Muscle of back (tissue), 11 donors: ENCODE measurements around the gene POLR2J. TPM values are rescaled to one million over a fixed set of nuclear protein-coding genes. Genes with fewer than 3 reads are reported as not detected.
"Not testable (repeated sequence)": the region's sequence is repeated elsewhere in the genome, so short reads cannot be mapped to it uniquely, and the experiment has no call there.

ENCODE experiments used
- DNase-seq, 3 donors: peaks; one replicate each; pipeline versions ENCODE4 v3.0.0 to v3.0.0-alpha.2; 2013
- polyA plus RNA-seq, 10 donors: library from polyadenylated mRNA; unstranded; fragments of 120-200 nt; gene quantifications; one replicate each; pipeline ENCODE4 v1.2.1, GENCODE V29; 2013; ENCODE audit not compliant: insufficient read length in 10 of 10

POLR2J gene
- polyA plus RNA-seq, 10 donors: 22.1 to 36.5 (median 27.2) TPM

DNA sequence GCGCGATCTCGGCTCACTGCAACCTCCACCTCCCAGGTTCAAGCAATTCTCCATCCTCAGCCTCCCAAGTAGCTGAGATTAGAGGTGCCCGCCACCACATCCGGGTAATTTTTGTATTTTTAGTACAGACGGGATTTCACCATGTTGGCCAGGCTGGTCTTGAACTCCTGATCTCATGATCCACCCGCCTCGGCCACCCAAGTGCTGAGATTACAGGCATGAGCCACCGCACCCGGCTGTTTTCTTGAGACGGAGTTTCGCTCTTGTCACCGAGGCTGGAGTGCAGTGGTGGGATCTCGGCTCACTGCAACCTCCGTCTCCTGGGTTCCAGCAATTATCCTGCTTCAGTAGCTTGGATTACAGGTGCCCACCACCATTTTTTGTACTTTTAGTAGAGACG is 19.6 kb upstream of the POLR2J start:
- not testable (repeated sequence) for DNase-seq

DNA sequence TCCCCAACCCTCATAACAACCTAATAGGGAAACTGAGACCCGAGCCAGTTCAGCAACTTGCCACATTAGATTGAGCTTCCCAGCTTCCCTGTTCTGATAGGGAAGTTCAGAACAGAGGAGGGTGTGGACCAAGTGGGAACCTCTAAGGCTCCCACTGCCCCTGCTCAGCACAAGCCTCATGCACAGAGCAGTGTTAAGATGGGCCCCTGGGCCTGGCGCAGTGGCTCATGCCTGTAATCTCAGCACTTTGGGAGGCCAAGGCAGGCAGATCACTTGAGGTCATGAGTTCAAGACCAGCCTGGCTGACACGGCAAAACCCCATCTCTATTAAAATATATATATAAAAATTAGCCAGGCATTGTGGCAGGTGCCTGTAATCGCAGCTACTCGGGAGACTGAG is 18.6 kb upstream of the POLR2J start:
- DNase-seq: not testable (repeated sequence)

DNA sequence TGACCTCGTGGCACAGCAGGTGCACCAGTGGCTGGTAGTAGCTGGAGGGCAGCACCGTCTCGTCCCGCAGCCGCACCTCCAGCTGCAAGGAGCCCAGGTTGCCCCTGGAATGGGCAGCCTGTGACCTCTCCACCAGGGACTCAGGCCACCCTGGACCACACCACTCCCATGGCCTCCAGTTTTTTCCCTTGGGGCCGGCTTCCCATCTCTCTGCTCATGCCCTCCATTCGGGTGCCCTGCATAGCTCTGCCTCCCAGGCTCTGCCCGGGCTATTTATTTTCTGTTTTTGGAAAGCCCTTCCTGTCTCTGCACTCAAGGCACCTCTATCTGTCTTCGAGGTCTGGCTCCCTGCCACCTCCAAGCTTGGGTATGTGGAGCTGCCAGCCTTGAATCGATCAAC is 18.1 kb upstream of the POLR2J start:
- DNase-seq: not testable (repeated sequence)

DNA sequence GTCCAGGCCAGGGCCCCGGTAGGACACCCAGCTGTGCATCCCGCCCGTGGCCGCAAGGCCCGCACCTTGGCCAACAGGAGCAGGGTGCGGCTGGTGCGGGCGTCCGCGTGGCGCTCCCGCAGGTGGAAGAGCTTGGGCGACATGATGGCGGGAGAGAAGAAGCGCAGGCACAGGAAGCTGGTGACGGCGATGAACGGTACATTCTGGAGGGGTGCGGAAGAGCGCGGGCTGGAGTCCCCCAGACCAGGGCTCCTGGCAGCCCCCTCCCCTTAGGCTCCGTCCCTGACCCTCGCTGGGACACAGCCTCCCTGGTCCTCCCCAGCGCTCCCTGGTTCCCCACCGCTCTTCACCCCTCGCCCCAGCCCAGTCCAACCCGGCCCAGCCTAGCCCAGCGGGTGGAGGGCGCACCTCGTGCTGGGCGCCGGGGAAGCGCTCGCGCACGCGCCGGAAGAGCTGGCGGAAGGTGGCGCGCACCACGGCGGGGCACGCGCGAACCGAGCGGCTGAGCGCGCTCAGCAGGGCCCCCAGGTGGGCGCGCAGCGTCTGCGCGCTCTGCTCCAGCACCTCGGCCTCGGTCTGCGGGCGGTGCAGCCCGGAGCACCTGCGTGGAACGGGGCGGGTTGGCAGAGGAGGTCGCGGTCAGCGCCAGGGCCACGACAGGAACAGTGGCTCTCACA is 15.9 kb upstream of the POLR2J start:
- DNase-seq: not testable (repeated sequence)

DNA sequence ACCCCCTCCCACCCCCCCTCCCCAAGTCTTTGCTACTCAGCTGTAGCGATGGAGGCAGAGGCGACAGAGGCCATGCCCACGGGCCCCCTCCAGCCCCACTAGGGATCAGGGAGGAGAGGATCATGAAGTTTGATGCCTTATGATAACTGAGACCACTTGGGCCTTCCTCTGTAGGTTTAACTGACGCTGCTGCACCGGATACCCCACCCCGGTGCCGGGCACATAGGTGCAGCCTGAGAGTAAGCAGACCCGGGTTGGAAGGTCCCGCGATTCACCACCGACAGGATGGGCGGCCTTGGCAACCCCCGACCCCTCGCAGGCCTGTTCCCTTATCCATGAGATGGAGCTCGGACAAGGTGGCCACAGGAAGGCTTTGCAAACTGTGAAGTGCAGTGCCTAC is 15.3 kb upstream of the POLR2J start:
- DNase-seq: not testable (repeated sequence)

DNA sequence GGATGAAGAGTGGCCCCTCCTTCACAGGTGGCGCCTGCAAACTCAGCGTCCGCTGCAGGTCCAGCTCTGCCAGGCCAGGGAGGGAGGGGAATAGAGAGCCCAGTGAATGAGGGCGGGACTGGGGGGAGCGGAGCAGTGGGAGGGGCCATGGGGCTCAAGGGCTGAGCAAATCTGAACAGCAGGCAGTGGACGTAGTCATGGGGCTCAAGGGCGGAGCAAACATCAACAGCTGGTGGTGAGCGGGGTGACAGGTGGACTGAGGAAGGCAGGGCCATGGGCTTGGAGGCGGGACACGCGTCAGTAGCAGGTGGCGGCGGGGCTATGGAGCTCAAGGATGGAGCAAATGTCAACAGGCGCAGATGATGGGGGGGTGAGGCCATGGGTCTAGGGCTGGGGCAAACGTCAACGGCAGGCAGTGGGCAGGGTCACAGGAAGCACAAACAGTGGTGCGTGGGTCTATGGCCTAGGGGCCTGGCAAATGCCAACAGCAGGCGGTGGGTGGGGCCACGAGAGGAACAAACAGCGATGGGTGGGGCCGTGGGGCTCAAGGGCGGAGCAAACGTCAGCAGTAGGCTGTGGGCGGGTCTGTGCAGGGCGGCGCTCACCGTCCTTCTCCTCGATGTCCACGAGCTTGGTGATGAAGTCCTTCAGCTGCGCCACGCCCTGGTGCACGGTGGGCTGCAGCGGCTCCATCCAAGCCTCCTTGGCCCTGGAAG is 14.7 kb upstream of the POLR2J start:
- not testable (repeated sequence) for DNase-seq

DNA sequence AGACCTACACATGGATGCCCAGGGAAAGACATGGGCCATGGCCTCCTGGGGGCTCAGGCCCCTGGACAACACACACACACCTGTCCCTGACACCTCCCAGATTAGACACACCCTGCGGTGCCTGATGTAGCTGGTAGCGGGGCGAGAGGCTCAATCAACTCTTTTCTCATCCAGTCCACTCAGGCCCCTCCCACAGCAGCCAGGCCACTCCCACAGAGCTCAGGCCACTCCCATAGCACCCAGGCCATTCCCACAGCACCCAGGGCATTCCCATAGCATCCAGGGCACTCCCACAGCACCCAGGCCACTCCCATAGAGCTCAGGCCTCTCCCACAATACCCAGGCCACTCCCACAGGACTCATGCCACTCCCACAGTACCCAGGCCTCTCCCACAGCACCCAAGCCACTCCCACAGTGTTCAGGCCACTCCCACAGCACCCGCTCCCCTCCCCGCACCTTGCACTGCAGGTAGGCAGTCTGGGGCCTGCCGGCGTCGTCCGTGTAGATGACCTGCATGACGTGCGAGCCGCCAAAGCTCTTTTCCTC is 11.9 kb upstream of the POLR2J start:
- DNase-seq: not testable (repeated sequence)

DNA sequence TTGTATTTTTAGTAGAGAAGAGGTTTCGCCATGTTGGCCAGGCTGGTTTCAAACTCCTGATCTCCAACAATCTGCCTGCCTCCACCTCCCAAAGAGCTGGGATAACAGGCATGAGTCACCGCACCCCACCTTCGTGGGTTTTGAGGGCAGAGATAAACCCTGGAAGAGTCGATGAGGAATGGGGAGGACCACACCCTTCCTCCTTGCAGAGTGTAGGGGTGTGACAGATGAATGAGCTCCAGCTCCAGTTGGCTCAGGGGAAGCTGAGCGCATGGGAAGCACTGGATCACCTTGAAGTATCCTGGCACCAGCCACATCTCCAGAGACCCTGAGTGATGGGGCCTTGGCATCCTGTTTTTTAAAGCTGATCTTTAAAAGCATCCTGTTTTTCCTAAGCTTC is 5.6 kb upstream of the POLR2J start:
- not testable (repeated sequence) for DNase-seq

DNA sequence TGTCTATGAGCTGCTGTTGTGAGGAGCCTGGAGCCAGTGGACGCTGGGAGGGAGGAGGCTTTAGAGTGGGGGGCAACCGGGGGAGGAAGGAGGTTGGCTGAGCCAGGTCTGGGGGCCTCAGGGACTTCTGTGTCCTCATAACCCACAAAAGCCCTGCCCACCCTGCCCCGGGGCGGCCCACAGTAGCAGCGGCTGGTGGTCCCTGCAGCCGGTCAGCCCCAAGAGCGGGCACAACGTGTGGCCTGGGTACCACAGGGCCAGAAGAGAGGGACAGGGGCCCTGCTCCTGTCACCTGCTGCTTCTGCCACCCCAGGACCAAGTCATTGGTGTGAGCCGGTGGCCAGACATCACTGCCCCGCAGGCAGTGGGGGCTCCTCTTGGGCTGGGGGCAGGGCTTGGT is 3.2 kb upstream of the POLR2J start:
- DNase-seq: not testable (repeated sequence)

DNA sequence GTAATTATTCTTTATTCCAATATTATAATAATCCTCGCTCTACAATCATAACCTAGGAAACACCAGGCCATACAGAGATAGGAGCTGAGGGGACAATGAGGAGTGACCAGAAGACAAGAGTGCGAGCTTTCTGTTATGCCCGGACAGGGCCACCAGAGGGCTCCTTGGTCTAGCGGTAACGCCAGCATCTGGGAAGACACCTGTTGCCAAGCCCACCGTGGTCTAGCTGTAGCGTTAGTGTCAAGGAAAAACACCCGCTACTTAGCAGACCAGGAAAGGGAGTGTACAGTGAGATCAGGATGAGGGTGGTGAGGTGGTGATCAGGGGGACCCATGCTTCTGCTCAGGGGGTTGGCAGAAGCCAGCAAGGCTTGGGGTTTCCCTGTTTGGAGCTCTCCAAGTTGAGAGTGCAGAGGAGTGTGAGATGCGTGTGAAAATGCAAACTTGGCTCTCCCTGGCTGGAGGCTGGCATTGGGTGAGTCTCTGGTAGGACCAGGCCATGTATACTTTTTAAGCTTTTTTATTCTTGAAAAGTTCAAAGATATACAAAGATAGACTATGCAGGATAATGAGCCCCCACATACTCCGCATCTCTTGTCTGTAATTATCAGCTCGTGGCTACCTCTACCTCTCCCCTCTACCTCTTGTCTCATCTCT is 1.4 kb upstream of the POLR2J start:
- not testable (repeated sequence) for DNase-seq

DNA sequence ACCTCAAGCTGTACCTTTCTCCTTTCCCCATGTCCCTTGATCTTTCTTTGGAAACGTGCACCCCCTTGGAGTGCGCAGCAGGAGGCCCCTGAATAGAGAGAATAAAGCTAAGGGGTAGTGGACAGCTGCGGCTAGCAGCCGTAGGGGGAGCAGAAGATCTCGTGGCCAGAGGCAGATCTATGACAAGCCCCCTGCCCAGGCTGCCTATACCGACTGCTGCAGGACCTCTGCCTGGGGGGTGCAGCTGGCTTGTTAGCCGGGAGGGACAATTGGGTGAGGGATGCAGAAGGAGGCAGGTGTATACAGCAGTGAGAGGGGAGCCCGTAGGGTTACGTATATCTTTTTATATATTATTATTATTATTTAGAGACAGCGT is 475 bp upstream of the POLR2J start:
- DNase-seq: not testable (repeated sequence)

DNA sequence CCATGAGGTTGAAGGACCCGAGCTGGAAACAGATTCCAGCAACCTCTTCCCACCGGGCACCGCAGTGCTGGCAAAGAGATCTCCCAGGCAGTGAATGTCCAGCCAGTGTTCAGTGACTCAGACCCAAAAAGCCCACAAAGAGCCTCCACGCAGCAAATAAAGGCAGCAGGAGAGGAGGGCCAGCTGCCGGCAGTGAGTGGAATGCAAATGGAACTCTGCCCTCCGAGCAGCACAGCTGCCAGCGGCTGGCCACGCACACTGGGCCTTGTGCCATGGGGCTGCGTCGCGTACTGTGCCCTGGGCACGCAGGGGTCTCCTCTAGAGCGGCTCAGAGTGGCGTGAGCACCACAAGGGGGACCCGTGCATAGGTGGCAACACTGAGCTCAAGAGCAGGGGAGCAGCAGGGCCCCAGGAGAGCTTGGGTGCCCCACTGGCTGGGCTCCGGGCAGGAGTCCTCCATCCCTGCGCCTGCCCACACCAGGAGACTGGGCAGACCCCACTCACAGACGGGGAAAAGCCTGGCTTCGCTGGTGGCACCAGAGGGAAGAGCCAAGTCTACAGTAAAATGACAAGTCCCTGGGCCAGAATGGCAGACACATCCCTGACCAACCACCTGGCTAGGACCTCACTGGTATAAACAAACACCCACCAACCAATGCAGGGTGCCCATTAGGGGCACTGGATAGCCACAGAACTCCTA is 3.8 kb downstream of the POLR2J start:
- not testable (repeated sequence) for DNase-seq

DNA sequence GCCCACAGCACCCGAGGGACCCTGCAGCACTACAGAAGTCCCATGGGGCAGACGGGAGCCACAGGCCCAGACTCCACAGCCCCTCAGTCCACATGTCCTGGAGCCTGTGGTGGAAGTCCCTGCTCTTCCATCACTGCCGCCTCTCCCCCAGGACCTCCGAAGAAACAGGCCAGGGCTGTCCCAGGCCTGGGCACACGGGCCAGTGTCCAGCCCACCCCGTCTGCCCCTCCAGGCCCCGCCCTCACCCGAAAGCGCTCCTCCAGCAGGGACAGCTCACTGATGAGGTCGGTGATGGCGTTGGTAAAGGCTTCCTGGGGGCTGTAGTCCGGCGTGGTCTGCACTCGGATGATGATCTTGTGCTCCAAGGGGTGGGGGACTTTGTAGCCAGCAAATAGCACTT is 4.6 kb downstream of the POLR2J start:
- not testable (repeated sequence) for DNase-seq

DNA sequence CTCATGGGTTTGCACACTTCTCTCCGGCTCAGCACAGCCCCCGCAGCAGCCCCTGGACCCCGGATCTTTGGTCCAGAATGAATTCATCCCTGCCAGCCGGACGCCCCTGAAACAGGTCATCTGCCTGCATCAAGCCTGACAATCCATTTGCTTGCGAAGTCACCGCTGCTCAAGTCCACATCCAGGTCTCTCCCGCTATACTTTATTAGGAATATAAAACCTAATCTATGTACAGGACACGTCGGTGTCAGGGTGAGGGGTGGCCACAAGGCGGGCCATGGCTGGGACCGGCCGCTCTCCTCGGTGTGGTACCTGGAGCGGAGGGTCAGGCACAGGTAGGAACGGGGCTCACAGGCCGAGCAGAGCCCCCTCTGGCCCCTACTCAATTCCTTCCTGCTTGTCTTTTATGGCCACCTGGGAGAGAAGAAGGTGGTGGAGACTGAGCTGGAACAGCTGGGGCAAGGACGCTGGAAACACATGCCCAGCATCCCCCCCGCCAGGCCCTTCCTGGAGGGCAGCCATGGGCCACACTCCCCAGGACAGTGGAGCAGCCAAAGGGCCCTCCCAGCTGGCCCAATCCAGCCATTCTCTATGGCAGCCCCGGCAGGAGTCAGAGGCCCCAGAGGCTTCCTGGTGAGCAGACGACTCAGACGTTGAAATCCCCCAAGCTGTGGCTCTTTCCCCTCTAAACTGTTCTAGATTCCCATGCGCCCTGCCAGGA is 5.3 kb downstream of the POLR2J start:
- no peak for DNase-seq

DNA sequence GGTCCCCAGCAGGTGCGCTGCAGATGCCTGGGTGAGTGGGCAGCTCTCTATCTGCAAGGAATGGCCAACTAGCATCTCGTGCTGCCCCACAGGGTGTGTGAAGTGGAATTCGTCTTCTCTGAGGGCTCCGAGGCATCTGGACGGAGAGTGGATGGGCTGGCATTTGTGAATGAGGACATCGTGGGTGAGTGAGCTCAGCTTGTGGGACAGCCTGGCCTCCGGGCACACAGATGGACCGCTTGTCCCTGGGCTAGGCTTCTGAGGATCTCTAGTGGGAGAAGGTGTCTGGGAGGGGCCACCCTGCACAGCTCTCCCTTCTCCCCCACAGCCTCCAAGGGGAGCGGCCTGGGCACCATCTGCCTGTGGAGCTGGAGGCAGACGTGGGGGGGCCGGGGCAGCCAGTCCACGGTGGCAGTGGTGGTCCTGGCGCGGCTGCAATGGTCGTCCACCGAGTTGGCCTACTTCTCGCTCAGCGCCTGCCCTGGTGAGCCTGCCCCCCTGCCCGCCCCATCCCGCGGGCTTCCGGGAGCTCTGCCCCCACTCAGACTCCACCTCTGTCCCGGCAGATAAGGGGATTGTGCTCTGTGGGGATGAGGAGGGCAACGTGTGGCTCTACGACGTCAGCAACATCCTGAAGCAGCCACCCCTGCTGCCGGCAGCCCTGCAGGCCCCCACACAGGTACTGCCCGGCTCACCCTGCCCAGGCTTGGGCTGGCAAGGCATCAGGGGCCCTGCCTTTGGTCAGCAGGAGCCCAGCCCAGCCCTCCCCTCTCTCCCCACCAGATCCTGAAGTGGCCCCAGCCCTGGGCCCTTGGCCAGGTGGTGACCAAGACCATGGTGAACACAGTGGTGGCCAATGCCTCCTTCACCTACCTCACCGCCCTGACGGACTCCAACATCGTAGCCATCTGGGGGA is 6.3 kb downstream of the POLR2J start:
- DNase-seq: no peak

DNA sequence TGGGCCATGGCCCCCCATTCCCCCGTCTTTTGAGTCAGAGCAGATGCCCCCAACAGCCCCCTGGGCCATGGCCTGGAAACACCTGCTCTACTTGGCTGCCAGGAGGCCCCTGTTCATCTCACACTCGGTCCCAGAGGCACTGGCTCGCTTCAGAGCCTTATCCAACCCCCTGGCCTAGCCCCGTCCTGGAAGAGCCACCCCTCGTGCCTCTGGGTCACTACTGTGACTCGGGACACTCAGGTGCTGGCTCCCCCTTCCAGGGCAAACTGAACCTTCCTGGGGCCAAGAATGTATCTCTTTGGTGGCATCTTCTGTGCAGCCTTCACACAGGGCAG is 7.0 kb downstream of the POLR2J start:
- no peak for DNase-seq

DNA sequence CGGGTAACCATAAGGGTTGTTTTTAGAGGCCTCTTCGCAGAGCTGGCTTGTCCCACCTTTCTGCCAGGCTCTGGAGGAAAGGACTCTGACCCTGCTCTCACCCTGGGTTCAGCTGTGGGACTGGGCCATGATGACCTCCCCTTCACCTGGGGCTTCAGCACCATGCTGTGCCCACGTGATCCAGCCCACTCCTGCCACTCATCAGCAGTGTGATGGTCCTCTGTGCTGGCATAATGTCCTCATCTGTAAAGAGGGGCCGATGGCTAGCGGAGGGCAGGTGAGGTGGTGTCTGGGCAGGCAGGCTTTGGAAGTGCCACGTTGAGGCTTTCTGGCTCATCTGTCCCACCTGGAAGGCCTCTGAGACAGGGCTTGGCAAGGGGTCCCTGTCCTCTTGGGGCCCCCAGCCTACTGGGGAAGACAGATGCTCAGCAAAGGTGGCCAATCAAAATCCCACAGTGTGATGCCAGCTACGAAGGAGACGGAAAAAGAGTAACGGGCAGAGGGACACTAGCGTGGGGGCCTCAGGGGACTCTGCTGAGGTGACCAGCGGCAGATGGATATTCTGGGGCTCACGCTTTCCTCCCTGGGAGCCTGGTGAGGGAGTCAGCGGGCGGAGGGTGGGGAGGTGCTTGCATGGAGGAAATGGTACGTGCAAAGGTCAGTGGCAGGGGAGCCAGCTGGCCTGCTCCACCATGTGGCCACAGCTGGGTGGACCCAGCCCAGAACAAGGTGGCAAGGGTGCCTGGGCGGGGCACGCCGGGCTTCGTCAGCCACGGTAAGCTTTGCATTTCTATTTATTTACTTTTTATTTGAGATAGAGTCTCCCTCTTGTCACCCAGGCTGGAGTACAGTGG is 8.5 kb downstream of the POLR2J start:
- no peak for DNase-seq

DNA sequence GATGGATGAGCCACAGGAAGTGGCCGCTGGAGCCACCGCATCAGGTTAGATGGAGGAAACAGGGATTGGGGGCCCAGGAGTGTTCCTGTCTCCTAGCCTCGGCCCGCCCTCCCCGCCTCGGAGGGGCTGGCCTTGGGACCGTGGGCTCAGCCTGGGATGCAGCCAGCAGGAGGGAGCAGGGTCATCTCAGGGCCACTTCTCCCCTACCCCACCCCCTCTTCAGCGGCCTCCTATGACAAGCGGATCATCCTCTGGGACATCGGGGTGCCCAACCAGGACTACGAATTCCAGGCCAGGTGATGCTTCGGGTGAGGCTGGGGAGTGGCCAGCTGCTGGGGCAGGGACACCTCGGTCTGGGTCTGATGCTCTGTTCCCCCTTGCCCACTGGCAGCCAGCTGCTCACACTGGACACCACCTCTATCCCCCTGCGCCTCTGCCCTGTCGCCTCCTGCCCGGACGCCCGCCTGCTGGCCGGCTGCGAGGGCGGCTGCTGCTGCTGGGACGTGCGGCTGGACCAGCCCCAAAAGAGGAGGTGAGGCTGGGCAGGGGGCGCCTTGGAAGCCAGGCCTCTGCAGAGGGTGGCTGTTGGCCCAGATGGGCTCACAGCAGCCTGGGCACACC is 9.3 kb downstream of the POLR2J start:
- no peak for DNase-seq
